PC-9 (cell line): ENCODE results near the gene DPYSL5. TPM values are rescaled to one million over a fixed set of nuclear protein-coding genes. Genes with fewer than 3 reads are reported as not detected.

ENCODE experiments used
- BruUV-seq: library from RNA; stranded (reverse); fragments of 400-500 nt; replicated peaks from 2 replicates; lab custom pipeline; 2021; lab: Mats Ljungman, UMichigan
- CTCF ChIA-PET: fragments of 300-600 bp; sonication (Branson Sonifier 250); formaldehyde crosslinking; loops from one replicate; lab custom pipeline; 2022; ENCODE audit warnings: antibody characterized with exemption; lab: Charles Lee
- POLR2A ChIA-PET: fragments of 300-600 bp; sonication (Branson Sonifier 250); formaldehyde crosslinking; loops from one replicate; lab custom pipeline; 2022; ENCODE audit warnings: antibody characterized with exemption; ENCODE audit not compliant: unreplicated experiment; lab: Charles Lee
- DNase-seq, 2 experiments: peaks; one replicate each; pipeline versions ENCODE4 v3.0.0 to v3.0.0-alpha.2; 2015 to 2022; ENCODE audit warnings: mixed read lengths in 1 of 2
- H2AFZ ChIP-seq: fragments of 200-600 bp; sonication (generic); 2 replicates; pipeline ENCODE4 v1.8.1; 2017; ENCODE audit warnings: antibody characterized with exemption
- H3F3A ChIP-seq: fragments of 200-600 bp; sonication (generic); 2 replicates; pipeline ENCODE4 v1.8.1; 2017; ENCODE audit warnings: antibody characterized with exemption, mild to moderate bottlenecking, low read depth; ENCODE audit not compliant: insufficient read depth
- H3K27ac ChIP-seq: fragments of 200-600 bp; sonication (generic); 2 replicates; pipeline ENCODE4 v1.6.1; 2016; ENCODE audit warnings: mixed run types
- H3K27me3 ChIP-seq: fragments of 200-600 bp; sonication (generic); 2 replicates; pipeline ENCODE4 v1.6.1; 2016; ENCODE audit warnings: low read depth, mixed run types; ENCODE audit not compliant: insufficient read depth
- H3K36me3 ChIP-seq: fragments of 200-600 bp; sonication (generic); 2 replicates; pipeline ENCODE4 v1.6.1; 2016; ENCODE audit warnings: low read depth, mixed run types
- H3K4me1 ChIP-seq: fragments of 200-600 bp; sonication (generic); replicated peaks from 2 replicates; pipeline ENCODE4 v1.6.1; 2016; ENCODE audit warnings: mixed run types; ENCODE audit not compliant: insufficient read depth
- H3K4me2 ChIP-seq: fragments of 200-600 bp; sonication (generic); 2 replicates; pipeline ENCODE4 v1.6.1; 2017; ENCODE audit warnings: mixed run types
- H3K4me3 ChIP-seq: fragments of 200-600 bp; sonication (generic); 2 replicates; pipeline ENCODE4 v1.6.1; 2016; ENCODE audit warnings: mixed run types
- H3K79me2 ChIP-seq: fragments of 200-600 bp; sonication (generic); 2 replicates; pipeline ENCODE4 v1.6.1; 2017; ENCODE audit warnings: low read depth, mixed run types
- H3K9me2 ChIP-seq: fragments of 200-600 bp; sonication (generic); 2 replicates; pipeline ENCODE4 v1.8.1; 2017; ENCODE audit warnings: mild to moderate bottlenecking; ENCODE audit not compliant: insufficient read depth
- H3K9me3 ChIP-seq: fragments of 200-600 bp; sonication (generic); 2 replicates; pipeline ENCODE4 v1.8.1; 2016; ENCODE audit warnings: low read depth; ENCODE audit not compliant: insufficient read depth
- H4K20me1 ChIP-seq: fragments of 200-600 bp; sonication (generic); 2 replicates; pipeline ENCODE4 v1.8.1; 2017; ENCODE audit not compliant: insufficient read depth
- EZH2 ChIP-seq: fragments of 200-600 bp; sonication (generic); IDR thresholded peaks from 2 replicates; pipeline ENCODE4 v1.8.0; 2017; ENCODE audit warnings: antibody characterized with exemption, low read depth
- intact Hi-C: fragments of 100-400 bp; cut with micrococcal nuclease; formaldehyde crosslinking; loops from one replicate; pipeline ENCODE4 v1.10.0; 2022; ENCODE audit not compliant: unreplicated experiment
- total RNA-seq: library from RNA; stranded (reverse); gene quantifications from 2 replicates; pipeline ENCODE4 v1.2.3, GENCODE V29; 2021
- TF ChIP-seq, protein P1 (sequence below): fragments of 200-600 bp; sonication (generic); conservative IDR thresholded peaks from 2 replicates; pipeline ENCODE4 v1.6.1; 2017; ENCODE audit warnings: mixed run types, antibody characterized with exemption, mild to moderate bottlenecking, moderate library complexity

The DPYSL5 gene
- total RNA-seq, 1 experiment from 2014 or later, result not detected

DNA sequence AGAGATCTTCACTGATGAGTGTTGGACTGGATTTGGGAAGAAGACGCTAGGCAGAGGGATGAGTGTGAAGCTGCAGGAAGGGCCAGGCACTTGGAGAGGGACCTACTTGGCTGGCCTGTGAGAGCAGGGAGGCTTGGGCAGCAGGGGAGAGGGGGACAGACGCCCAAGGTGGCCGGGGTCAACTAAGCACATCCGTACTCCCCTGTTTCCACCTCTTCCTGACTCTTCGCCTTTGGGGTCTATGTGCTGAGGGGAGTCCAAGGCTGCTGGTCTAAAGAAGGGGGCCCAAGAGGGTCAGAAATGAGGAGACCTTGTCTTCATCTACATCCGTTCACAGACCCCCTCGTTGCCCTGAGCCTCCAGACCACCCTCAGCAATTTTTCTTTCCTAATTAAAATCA lies 16.7 kb downstream of the DPYSL5 start:
- CTCF ChIA-PET, result no interaction called here
- H3K79me2 ChIP-seq, result no peaks in the 10 kb centered on the region
- H3K27ac ChIP-seq, result no peak overlapping the region
- no peaks in the 10 kb centered on the region for H4K20me1 ChIP-seq
- no peak for TF ChIP-seq EZH2
- TF ChIP-seq, protein P1, sequence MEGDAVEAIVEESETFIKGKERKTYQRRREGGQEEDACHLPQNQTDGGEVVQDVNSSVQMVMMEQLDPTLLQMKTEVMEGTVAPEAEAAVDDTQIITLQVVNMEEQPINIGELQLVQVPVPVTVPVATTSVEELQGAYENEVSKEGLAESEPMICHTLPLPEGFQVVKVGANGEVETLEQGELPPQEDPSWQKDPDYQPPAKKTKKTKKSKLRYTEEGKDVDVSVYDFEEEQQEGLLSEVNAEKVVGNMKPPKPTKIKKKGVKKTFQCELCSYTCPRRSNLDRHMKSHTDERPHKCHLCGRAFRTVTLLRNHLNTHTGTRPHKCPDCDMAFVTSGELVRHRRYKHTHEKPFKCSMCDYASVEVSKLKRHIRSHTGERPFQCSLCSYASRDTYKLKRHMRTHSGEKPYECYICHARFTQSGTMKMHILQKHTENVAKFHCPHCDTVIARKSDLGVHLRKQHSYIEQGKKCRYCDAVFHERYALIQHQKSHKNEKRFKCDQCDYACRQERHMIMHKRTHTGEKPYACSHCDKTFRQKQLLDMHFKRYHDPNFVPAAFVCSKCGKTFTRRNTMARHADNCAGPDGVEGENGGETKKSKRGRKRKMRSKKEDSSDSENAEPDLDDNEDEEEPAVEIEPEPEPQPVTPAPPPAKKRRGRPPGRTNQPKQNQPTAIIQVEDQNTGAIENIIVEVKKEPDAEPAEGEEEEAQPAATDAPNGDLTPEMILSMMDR, result no peak
- intact Hi-C loops, result no loop called here
- POLR2A ChIA-PET, result no interaction called here
- H3K36me3 ChIP-seq, result no peaks in the 10 kb centered on the region
- H3K27me3 ChIP-seq, result peaks cover 91% of the 10 kb centered on the region
- no peak overlapping the region for H3K4me3 ChIP-seq
- H2AFZ ChIP-seq, result no peak overlapping the region
- no peak overlapping the region for H3K4me2 ChIP-seq
- BruUV-seq, result no TSS peak
- no peaks in the 10 kb centered on the region for H3K4me1 ChIP-seq
- no peaks in the 10 kb centered on the region for H3K9me2 ChIP-seq
- no peak for DNase-seq
- no peaks in the 10 kb centered on the region for H3K9me3 ChIP-seq
- H3F3A ChIP-seq, result no peaks in the 10 kb centered on the region

DNA sequence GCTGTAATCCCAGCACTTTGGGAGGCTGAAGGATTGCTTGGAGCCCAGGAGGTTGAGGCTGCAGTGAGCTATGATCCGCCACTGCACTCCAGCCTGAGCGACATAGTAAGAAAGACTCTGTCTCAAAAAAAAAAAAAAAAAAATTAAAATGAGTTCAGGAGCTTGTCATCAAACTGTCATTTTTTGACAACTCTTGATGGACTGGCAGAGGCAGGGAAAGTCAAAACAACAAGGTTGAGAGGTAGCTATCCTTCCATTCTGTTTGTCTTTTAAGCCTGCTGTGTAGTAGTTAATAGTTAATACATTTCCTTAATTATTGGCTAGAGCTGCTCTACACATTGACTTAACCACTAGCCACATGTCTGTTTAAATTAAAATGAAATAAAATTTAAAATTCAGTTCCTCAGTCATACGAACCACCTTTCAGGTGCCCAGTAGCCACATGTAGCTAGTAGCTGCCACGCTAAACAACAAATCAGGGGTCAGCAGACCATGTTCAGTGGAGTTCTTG lies 22.7 kb downstream of the DPYSL5 start:
- BruUV-seq, result no TSS peak
- no peaks in the 10 kb centered on the region for H4K20me1 ChIP-seq
- H3F3A ChIP-seq, result no peaks in the 10 kb centered on the region
- no peaks in the 10 kb centered on the region for H3K9me3 ChIP-seq
- no peak overlapping the region for H3K4me2 ChIP-seq
- H2AFZ ChIP-seq, result no peak overlapping the region
- H3K27me3 ChIP-seq, result peaks cover 63% of the 10 kb centered on the region
- intact Hi-C loops, result no loop called here
- H3K9me2 ChIP-seq, result no peaks in the 10 kb centered on the region
- no peaks in the 10 kb centered on the region for H3K36me3 ChIP-seq
- no peaks in the 10 kb centered on the region for H3K4me1 ChIP-seq
- no peaks in the 10 kb centered on the region for H3K79me2 ChIP-seq
- POLR2A ChIA-PET, result no interaction called here
- H3K27ac ChIP-seq, result no peak overlapping the region
- no peak overlapping the region for H3K4me3 ChIP-seq
- TF ChIP-seq, protein P1, result no peak
- TF ChIP-seq EZH2, result no peak
- no peak for DNase-seq
- CTCF ChIA-PET, result interaction anchor here (0.6 kb wide), 1 partner anchor 217 kb away, joined by 3 read pairs; no protein-coding TSS in a partner anchor

DNA sequence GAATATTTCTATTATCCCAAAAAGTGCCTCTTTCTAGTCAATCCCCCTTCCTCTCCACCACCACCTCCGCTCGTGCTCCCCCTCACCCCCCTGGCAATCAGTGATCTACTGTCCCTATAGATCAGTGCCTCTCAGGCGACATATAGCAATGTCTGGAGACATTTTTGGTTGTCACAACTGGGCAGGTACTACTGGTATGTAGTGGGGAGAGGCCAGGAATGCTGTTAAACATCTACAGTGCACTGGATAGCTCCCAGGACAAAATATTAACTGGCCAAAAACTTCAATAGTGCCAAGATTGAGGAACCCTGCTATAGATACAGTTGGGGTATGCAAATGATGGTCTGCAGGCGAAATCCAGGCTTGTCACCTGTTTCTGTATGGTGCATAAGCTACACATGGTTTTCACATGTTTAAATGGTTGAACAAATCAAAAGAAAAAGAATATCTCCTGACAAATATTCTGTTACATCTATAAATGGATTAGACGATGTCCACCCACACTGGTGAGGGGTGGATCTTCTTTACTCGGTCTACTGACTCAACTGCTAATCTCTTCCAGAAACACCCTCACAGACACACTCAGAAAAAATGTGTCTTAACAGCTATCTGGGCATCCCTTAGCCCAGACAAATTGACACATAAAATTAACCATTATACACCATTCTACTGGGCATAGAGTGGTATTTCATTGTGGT lies 25.5 kb downstream of the DPYSL5 start:
- Histone ChIP-seq H3F3A (no peaks in the 10 kb centered on the region), H3K27me3 (peaks cover 63% of the 10 kb centered on the region), H2AFZ (no peak overlapping the region), H3K4me1 (no peaks in the 10 kb centered on the region), H3K27ac (no peak overlapping the region), H3K9me3 (no peaks in the 10 kb centered on the region), H3K79me2 (no peaks in the 10 kb centered on the region), H3K36me3 (no peaks in the 10 kb centered on the region), H3K9me2 (no peaks in the 10 kb centered on the region), H3K4me2 (no peak overlapping the region), H4K20me1 (no peaks in the 10 kb centered on the region), H3K4me3 (no peak overlapping the region)
- no peak for DNase-seq
- ChIA-PET CTCF (no interaction called here), POLR2A (no interaction called here)
- TF ChIP-seq, protein P1, result no peak
- no peak for TF ChIP-seq EZH2
- intact Hi-C loops, result no loop called here
- no TSS peak for BruUV-seq
